ENCODE data around the gene CFAP43. TPM values are rescaled to one million over a fixed set of nuclear protein-coding genes. Genes with fewer than 3 reads are reported as not detected.
"Not testable (repeated sequence)": the region's sequence is repeated elsewhere in the genome, so short reads cannot be mapped to it uniquely, and the experiment has no call there.

Gene CFAP43
- total RNA-seq, 1 donor from 2014 or later, result 0.26 TPM

GRCh38 chr10:104250371-104250770 is 18.2 kb upstream of the CFAP43 start:
- TF ChIP-seq CTCF (IDR thresholded peaks at IDR 0.05; ENCODE audit: insufficient read depth, low read length, severe bottlenecking), result no peak
- no peaks in the 10 kb centered on the region for H3K36me3 ChIP-seq (ENCODE audit: control insufficient read depth, insufficient read depth, low read length)
- DNase-seq (ENCODE audit: low read depth), result no peak
- FAIRE-seq, result no peak
- H3K4me3 ChIP-seq (ENCODE audit: low read depth, low read length), result no peak overlapping the region
- H3K27me3 ChIP-seq (ENCODE audit: control insufficient read depth, insufficient read depth, low read length), result no peaks in the 10 kb centered on the region

GRCh38 chr10:104248931-104249330 is 16.8 kb upstream of the CFAP43 start:
- FAIRE-seq; H3K27me3 ChIP-seq (ENCODE audit: control insufficient read depth, insufficient read depth, low read length); DNase-seq (ENCODE audit: low read depth); H3K4me3 ChIP-seq (ENCODE audit: low read depth, low read length); H3K36me3 ChIP-seq (ENCODE audit: control insufficient read depth, insufficient read depth, low read length): not testable (repeated sequence)

GRCh38 chr10:104247513-104248146 is 15.5 kb upstream of the CFAP43 start:
- Histone ChIP-seq H3K36me3 (ENCODE audit: control insufficient read depth, insufficient read depth, low read length) (no peaks in the 10 kb centered on the region), H3K4me3 (ENCODE audit: low read depth, low read length) (no peak overlapping the region), H3K27me3 (ENCODE audit: control insufficient read depth, insufficient read depth, low read length) (no peaks in the 10 kb centered on the region)
- DNase-seq (ENCODE audit: low read depth) (no peak), FAIRE-seq (no peak)
- no peak for TF ChIP-seq CTCF (IDR thresholded peaks at IDR 0.05; ENCODE audit: insufficient read depth, low read length, severe bottlenecking)

- Histone ChIP-seq H3K36me3 (ENCODE audit: control insufficient read depth, insufficient read depth, low read length) (no peaks in the 10 kb centered on the region), H3K4me3 (ENCODE audit: low read depth, low read length) (no peak overlapping the region), H3K27me3 (ENCODE audit: control insufficient read depth, insufficient read depth, low read length) (no peaks in the 10 kb centered on the region)
- FAIRE-seq (no peak), DNase-seq (ENCODE audit: low read depth) (peak; percentile 91)
- TF ChIP-seq CTCF (IDR thresholded peaks at IDR 0.05; ENCODE audit: insufficient read depth, low read length, severe bottlenecking), result no peak
Measured at GRCh38 chr10:104246976-104247375, 14.8 kb upstream of the CFAP43 start.

- FAIRE-seq, result no peak
- Histone ChIP-seq H3K4me3 (ENCODE audit: low read depth, low read length) (no peak overlapping the region), H3K27me3 (ENCODE audit: control insufficient read depth, insufficient read depth, low read length) (no peaks in the 10 kb centered on the region), H3K36me3 (ENCODE audit: control insufficient read depth, insufficient read depth, low read length) (no peaks in the 10 kb centered on the region)
- no peak for TF ChIP-seq CTCF (IDR thresholded peaks at IDR 0.05; ENCODE audit: insufficient read depth, low read length, severe bottlenecking)
- DNase-seq (ENCODE audit: low read depth), result no peak
Measured at GRCh38 chr10:104245066-104245632, 13.0 kb upstream of the CFAP43 start.

GRCh38 chr10:104243512-104243911 is 11.3 kb upstream of the CFAP43 start:
- FAIRE-seq (no peak), DNase-seq (ENCODE audit: low read depth) (no peak)
- no peaks in the 10 kb centered on the region for H3K36me3 ChIP-seq (ENCODE audit: control insufficient read depth, insufficient read depth, low read length)
- H3K27me3 ChIP-seq (ENCODE audit: control insufficient read depth, insufficient read depth, low read length), result no peaks in the 10 kb centered on the region
- H3K4me3 ChIP-seq (ENCODE audit: low read depth, low read length), result no peak overlapping the region
- no peak for TF ChIP-seq CTCF (IDR thresholded peaks at IDR 0.05; ENCODE audit: insufficient read depth, low read length, severe bottlenecking)

GRCh38 chr10:104243009-104243408 is 10.8 kb upstream of the CFAP43 start:
- not testable (repeated sequence) for H3K27me3 ChIP-seq (ENCODE audit: control insufficient read depth, insufficient read depth, low read length); H3K36me3 ChIP-seq (ENCODE audit: control insufficient read depth, insufficient read depth, low read length); DNase-seq (ENCODE audit: low read depth); H3K4me3 ChIP-seq (ENCODE audit: low read depth, low read length); FAIRE-seq
